Tibial nerve (tissue), 4 donors: Measurements from ENCODE around the gene THSD4. TPM values are rescaled to one million over a fixed set of nuclear protein-coding genes. Genes with fewer than 3 reads are reported as not detected.

Source experiments
- DNase-seq, 2 donors: peaks; one replicate each; pipeline ENCODE4 v3.0.0-alpha.2; 2019; ENCODE audit warnings: low spot score in 2 of 2
- H3K27ac ChIP-seq, 4 donors: fragments of 200-600 bp; sonication (generic) in 3 of 4; one replicate each; pipeline ENCODE4 v1.5.1; 2017 to 2019; ENCODE audit warnings: mild to moderate bottlenecking in 1 of 4
- H3K27me3 ChIP-seq, 2 donors: fragments of 200-600 bp; sonication (generic) in 1 of 2; one replicate each; pipeline versions ENCODE4 v1.5.1 to v1.6.0; 2017 to 2019
- H3K36me3 ChIP-seq, 3 donors: fragments of 200-600 bp; sonication (generic); one replicate each; pipeline ENCODE4 v1.5.1; 2018 to 2019
- H3K4me1 ChIP-seq, 4 donors: fragments of 200-600 bp; sonication (generic) in 3 of 4; one replicate each; pipeline ENCODE4 v1.5.1; 2017 to 2019
- H3K4me3 ChIP-seq, 4 donors: fragments of 200-600 bp; sonication (generic) in 3 of 4; one replicate each; pipeline ENCODE4 v1.5.1; 2017 to 2019; ENCODE audit warnings: mild to moderate bottlenecking in 1 of 4, moderate library complexity in 1 of 4
- H3K9me3 ChIP-seq, 4 donors: fragments of 200-600 bp; sonication (generic) in 3 of 4; one replicate each; pipeline ENCODE4 v1.5.1; 2017 to 2019
- CTCF ChIP-seq, 5 experiments: fragments of 200-600 bp in 3 of 5; fragments of 450-650 bp in 2 of 5; sonication (generic) in 3 of 5; IDR thresholded peaks; one replicate each; pipeline ENCODE4 v1.5.1; 2016 to 2019; ENCODE audit warnings: antibody characterized with exemption in 5 of 5, mild to moderate bottlenecking in 3 of 5, moderate library complexity in 2 of 5
- EP300 ChIP-seq, 2 donors: sonication (generic); formaldehyde crosslinking; IDR thresholded peaks; one replicate each; pipeline ENCODE4 v1.6.1; 2017; ENCODE audit warnings: antibody characterized with exemption in 2 of 2, mild to moderate bottlenecking in 1 of 2
- POLR2A ChIP-seq, 2 donors: fragments of 450-650 bp; IDR thresholded peaks; one replicate each; pipeline ENCODE4 v1.6.1; 2017; ENCODE audit warnings: antibody characterized with exemption in 2 of 2, mild to moderate bottlenecking in 2 of 2, moderate library complexity in 2 of 2
- WGBS, 2 donors: methylation state at CpG; one replicate each; pipeline ENCODE4 v1.1.5; 2018; 5-methylcytosine and 5-hydroxymethylcytosine counted together
- total RNA-seq, 4 donors: library from RNA; depleted of rRNA; stranded (reverse); fragments of >200 nt; gene quantifications; one replicate each; pipeline ENCODE4 v1.1.0, GENCODE V29; 2016

The THSD4 gene
- total RNA-seq, 4 donors from 2014 or later, result 9.6 to 25.1 (median 21.2) TPM

- Histone ChIP-seq H3K27me3 (peaks cover 0 to 3% of the 10 kb centered on the region in 2 donors), H3K4me1 (no peaks in the 10 kb centered on the region), H3K4me3 (no peak overlapping the region), H3K36me3 (no peaks in the 10 kb centered on the region), H3K27ac (no peak overlapping the region), H3K9me3 (no peaks in the 10 kb centered on the region)
- DNase-seq, result no peak
- 31 to 44% methylated on average over 4 of the region's 4 CpGs for WGBS, 2 donors
- TF ChIP-seq EP300 (IDR thresholded peaks at IDR 0.05), result no peak
- no peak for TF ChIP-seq POLR2A (IDR thresholded peaks at IDR 0.05)
- no peak for TF ChIP-seq CTCF (IDR thresholded peaks at IDR 0.05)
These were observed 692.4 kb downstream of the THSD4 start for GRCh38 chr15:71807691-71808091.

GRCh38 chr15:71808311-71809020, 693.2 kb downstream of the THSD4 start:
- no peaks in the 10 kb centered on the region for H3K36me3 ChIP-seq
- TF ChIP-seq CTCF (IDR thresholded peaks at IDR 0.05) (no peak), POLR2A (IDR thresholded peaks at IDR 0.05) (no peak), EP300 (IDR thresholded peaks at IDR 0.05) (no peak)
- H3K9me3 ChIP-seq, result no peaks in the 10 kb centered on the region
- H3K4me3 ChIP-seq, result no peak overlapping the region
- whole genome bisulfite sequencing, 2 donors, result 83 to 84% methylated on average over 18 of the region's 18 CpGs
- H3K4me1 ChIP-seq, result no peaks in the 10 kb centered on the region
- no peak for DNase-seq
- peaks cover 0 to 3% of the 10 kb centered on the region in 2 donors for H3K27me3 ChIP-seq
- no peak overlapping the region for H3K27ac ChIP-seq

GRCh38 chr15:71809346-71809745, 694.1 kb downstream of the THSD4 start:
- TF ChIP-seq POLR2A (IDR thresholded peaks at IDR 0.05) (no peak), CTCF (IDR thresholded peaks at IDR 0.05) (no peak), EP300 (IDR thresholded peaks at IDR 0.05) (no peak)
- H3K36me3 ChIP-seq, result no peaks in the 10 kb centered on the region
- no peak overlapping the region for H3K27ac ChIP-seq
- no peak for DNase-seq
- no peaks in the 10 kb centered on the region for H3K4me1 ChIP-seq
- H3K4me3 ChIP-seq, result no peak overlapping the region
- no peaks in the 10 kb centered on the region for H3K9me3 ChIP-seq
- 75 to 82% methylated on average over 8 of the region's 8 CpGs for WGBS, 2 donors
- peaks cover 0 to 3% of the 10 kb centered on the region in 2 donors for H3K27me3 ChIP-seq

- no peak within 1 kb of the TSS for H3K27ac ChIP-seq
- DNase-seq, result no peak
- TF ChIP-seq EP300 (IDR thresholded peaks at IDR 0.05), result no peak
- TF ChIP-seq POLR2A (IDR thresholded peaks at IDR 0.05), result no peak
- no peak for TF ChIP-seq CTCF (IDR thresholded peaks at IDR 0.05)
- 59% methylated on average over 16 of the region's 16 CpGs for WGBS, 2 donors
- no peaks in the 10 kb centered on the region for H3K9me3 ChIP-seq
- H3K4me3 ChIP-seq, result no peak within 1 kb of the TSS
- H3K4me1 ChIP-seq, result no peaks in the 10 kb centered on the region
- H3K27me3 ChIP-seq, result peaks cover 0 to 3% of the 10 kb centered on the region in 2 donors
- no peaks in the 10 kb centered on the region for H3K36me3 ChIP-seq
These were observed 695.2 kb downstream of the THSD4 start, which contains the start of gene NR2E3 for GRCh38 chr15:71810256-71811035. Gene NR2E3 (plus strand): TSS chr15:71810554. CDS start chr15:71810744, 190 bp downstream.
